Measurements from ENCODE around the gene WWOX.

- TF ChIP-seq EP300 (IDR thresholded peaks at IDR 0.05) (no peak), CHD2 (IDR thresholded peaks at IDR 0.05; ENCODE audit: low read length, partially characterized antibody) (no peak), CTCF (IDR thresholded peaks at IDR 0.05) (no peak), MAX (IDR thresholded peaks at IDR 0.05) (no peak), CHD4 (IDR thresholded peaks at IDR 0.05; ENCODE audit: borderline replicate concordance) (no peak), PHF8 (IDR thresholded peaks at IDR 0.05; ENCODE audit: borderline replicate concordance, low read depth) (no peak), SMC3 (IDR thresholded peaks at IDR 0.05) (no peak), POLR2A (IDR thresholded peaks at IDR 0.05; ENCODE audit: low read length) (no peak), POLR2AphosphoS2 (conservative IDR thresholded peaks at IDR 0.05; ENCODE audit: low read length) (no peak), RAD21 (conservative IDR thresholded peaks at IDR 0.05 in 1 of 2, IDR thresholded peaks at IDR 0.05 in 1 of 2) (no peak), MYC (IDR thresholded peaks at IDR 0.05; ENCODE audit: borderline replicate concordance, low read length) (no peak), RCOR1 (IDR thresholded peaks at IDR 0.05; ENCODE audit: low read depth, low read length) (no peak), CEBPB (IDR thresholded peaks at IDR 0.05) (no peak)
- TF ChIP-seq, protein P1, sequence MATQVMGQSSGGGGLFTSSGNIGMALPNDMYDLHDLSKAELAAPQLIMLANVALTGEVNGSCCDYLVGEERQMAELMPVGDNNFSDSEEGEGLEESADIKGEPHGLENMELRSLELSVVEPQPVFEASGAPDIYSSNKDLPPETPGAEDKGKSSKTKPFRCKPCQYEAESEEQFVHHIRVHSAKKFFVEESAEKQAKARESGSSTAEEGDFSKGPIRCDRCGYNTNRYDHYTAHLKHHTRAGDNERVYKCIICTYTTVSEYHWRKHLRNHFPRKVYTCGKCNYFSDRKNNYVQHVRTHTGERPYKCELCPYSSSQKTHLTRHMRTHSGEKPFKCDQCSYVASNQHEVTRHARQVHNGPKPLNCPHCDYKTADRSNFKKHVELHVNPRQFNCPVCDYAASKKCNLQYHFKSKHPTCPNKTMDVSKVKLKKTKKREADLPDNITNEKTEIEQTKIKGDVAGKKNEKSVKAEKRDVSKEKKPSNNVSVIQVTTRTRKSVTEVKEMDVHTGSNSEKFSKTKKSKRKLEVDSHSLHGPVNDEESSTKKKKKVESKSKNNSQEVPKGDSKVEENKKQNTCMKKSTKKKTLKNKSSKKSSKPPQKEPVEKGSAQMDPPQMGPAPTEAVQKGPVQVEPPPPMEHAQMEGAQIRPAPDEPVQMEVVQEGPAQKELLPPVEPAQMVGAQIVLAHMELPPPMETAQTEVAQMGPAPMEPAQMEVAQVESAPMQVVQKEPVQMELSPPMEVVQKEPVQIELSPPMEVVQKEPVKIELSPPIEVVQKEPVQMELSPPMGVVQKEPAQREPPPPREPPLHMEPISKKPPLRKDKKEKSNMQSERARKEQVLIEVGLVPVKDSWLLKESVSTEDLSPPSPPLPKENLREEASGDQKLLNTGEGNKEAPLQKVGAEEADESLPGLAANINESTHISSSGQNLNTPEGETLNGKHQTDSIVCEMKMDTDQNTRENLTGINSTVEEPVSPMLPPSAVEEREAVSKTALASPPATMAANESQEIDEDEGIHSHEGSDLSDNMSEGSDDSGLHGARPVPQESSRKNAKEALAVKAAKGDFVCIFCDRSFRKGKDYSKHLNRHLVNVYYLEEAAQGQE (IDR thresholded peaks at IDR 0.05) = no peak
These were observed 628.1 kb downstream of the WWOX start for GRCh38 chr16:78727536-78727935.
